GM12878 (cell line): Measurements from ENCODE around the gene OR2B6. TPM values are rescaled to one million over a fixed set of nuclear protein-coding genes. Genes with fewer than 3 reads are reported as not detected.

Experiments
- ATAC-seq: fragments of 200-7000 bp; cut with Tn5 transposase; 3 replicates; pipeline ENCODE4 v1.9.1; 2020; ENCODE audit warnings: mild to moderate bottlenecking, moderate library complexity
- BruUV-seq: library from RNA; stranded (reverse); fragments of 400-500 nt; replicated peaks from 2 replicates; lab custom pipeline; 2021; lab: Mats Ljungman, UMichigan
- CTCF ChIA-PET: fragments of 300-600 bp; sonication (Branson Sonifier 250); formaldehyde crosslinking; extraction: SDS; loops from one replicate; lab custom pipeline; 2021; ENCODE audit warnings: inconsistent platforms; lab: Yijun Ruan, JAX
- POLR2A ChIA-PET: fragments of 350-600 bp; formaldehyde crosslinking; extraction: SDS; loops from one replicate; lab custom pipeline; 2021; ENCODE audit warnings: inconsistent platforms; lab: Charles Lee
- RAD21 ChIA-PET: fragments of 300-600 bp; sonication (Branson Sonifier 250); formaldehyde crosslinking; loops from one replicate; lab custom pipeline; 2023; ENCODE audit warnings: antibody characterized with exemption; ENCODE audit not compliant: unreplicated experiment; lab: Charles Lee
- SMC1A ChIA-PET: fragments of 300-600 bp; sonication (Branson Sonifier 250); formaldehyde crosslinking; loops from one replicate; lab custom pipeline; 2023; ENCODE audit not compliant: unreplicated experiment, uncharacterized antibody; lab: Charles Lee
- DNase-seq: peaks from one replicate; pipeline ENCODE4 v3.0.0-alpha.2; 2011; ENCODE audit warnings: low read depth, low spot score
- FAIRE-seq: peaks from 3 replicates; lab custom pipeline; 2011; peaks lifted over from hg19 to GRCh38; lab: Jason Lieb, UNC
- H2AFZ ChIP-seq: 2 replicates; pipeline ENCODE4 v1.6.0; 2011; ENCODE audit warnings: low read depth, low read length, control low read depth; ENCODE audit not compliant: control insufficient read depth
- H3K27ac ChIP-seq: 2 replicates; pipeline ENCODE4 v1.5.1; 2011; ENCODE audit warnings: control low read depth; ENCODE audit not compliant: control insufficient read depth, insufficient read depth
- H3K27me3 ChIP-seq, 2 experiments: replicated peaks in 1 of 2; 2 replicates each; pipeline versions ENCODE4 v1.6.0 to v1.6.1; 2011; ENCODE audit warnings: low read length in 1 of 2; ENCODE audit not compliant: control insufficient read depth in 2 of 2, insufficient read depth in 2 of 2
- H3K36me3 ChIP-seq, 2 experiments: 2 replicates each; pipeline ENCODE4 v1.5.1; 2011; ENCODE audit warnings: low read length in 1 of 2; ENCODE audit not compliant: control insufficient read depth in 2 of 2, insufficient read depth in 2 of 2
- H3K4me1 ChIP-seq: 2 replicates; pipeline ENCODE4 v1.6.1; 2011; ENCODE audit warnings: mild to moderate bottlenecking, low read length, moderate library complexity, mixed read lengths; ENCODE audit not compliant: control insufficient read depth, insufficient read depth
- H3K4me2 ChIP-seq: 2 replicates; pipeline ENCODE4 v1.6.0; 2011; ENCODE audit warnings: control low read depth; ENCODE audit not compliant: control insufficient read depth, insufficient read depth
- H3K4me3 ChIP-seq: fragments of 200-600 bp; sonication (generic); 2 replicates; pipeline ENCODE4 v1.5.1; 2016
- H3K79me2 ChIP-seq: 2 replicates; pipeline ENCODE4 v1.6.0; 2011; ENCODE audit warnings: low read length; ENCODE audit not compliant: control insufficient read depth, insufficient read depth
- H3K9ac ChIP-seq: 2 replicates; pipeline ENCODE4 v1.8.0; 2011; ENCODE audit warnings: low read length, control low read depth, mixed read lengths; ENCODE audit not compliant: control insufficient read depth, insufficient read depth
- H3K9me3 ChIP-seq: replicated peaks from 3 replicates; pipeline ENCODE4 v1.5.1; 2011; ENCODE audit warnings: mild to moderate bottlenecking, low read length; ENCODE audit not compliant: control insufficient read depth, insufficient read depth
- H4K20me1 ChIP-seq: 2 replicates; pipeline ENCODE4 v1.6.0; 2011; ENCODE audit not compliant: control insufficient read depth, insufficient read depth
- BACH1 ChIP-seq: fragments of 450-650 bp; IDR thresholded peaks from 2 replicates; pipeline ENCODE4 v1.6.1; 2017; ENCODE audit warnings: mild to moderate bottlenecking, borderline replicate concordance
- EED ChIP-seq: sonication (generic); IDR thresholded peaks from 2 replicates; pipeline ENCODE4 v1.6.1; 2016; ENCODE audit warnings: antibody characterized with exemption, low read depth
- NFIC ChIP-seq: IDR thresholded peaks from 2 replicates; pipeline ENCODE4 v1.6.1; 2012; ENCODE audit warnings: low read depth, mild to moderate bottlenecking, inconsistent platforms, low read length, moderate library complexity
- NRF1 ChIP-seq: conservative IDR thresholded peaks from 2 replicates; pipeline ENCODE4 v1.6.1; 2011; ENCODE audit warnings: mild to moderate bottlenecking, low read depth, low read length, improper control_type of control experiment
- RB1 ChIP-seq: fragments of 450-650 bp; formaldehyde crosslinking; IDR thresholded peaks from 2 replicates; pipeline ENCODE4 v1.6.1; 2017; ENCODE audit warnings: mild to moderate bottlenecking, borderline replicate concordance
- RBBP5 ChIP-seq: fragments of 200-600 bp; sonication (generic); conservative IDR thresholded peaks from 2 replicates; pipeline ENCODE4 v1.6.1; 2016
- RUNX3 ChIP-seq: IDR thresholded peaks from 2 replicates; pipeline ENCODE4 v1.6.1; 2012; ENCODE audit warnings: low read length, inconsistent platforms
- SPI1 ChIP-seq: IDR thresholded peaks from 2 replicates; pipeline ENCODE4 v1.6.1; 2011; ENCODE audit warnings: low read depth, mild to moderate bottlenecking, low read length, moderate library complexity, borderline replicate concordance; ENCODE audit not compliant: insufficient read depth
- STAT3 ChIP-seq: IDR thresholded peaks from 2 replicates; pipeline ENCODE4 v1.6.1; 2011; ENCODE audit warnings: low read depth, low read length, improper control_type of control experiment
- ZNF207 ChIP-seq: fragments of 450-650 bp; IDR thresholded peaks from 2 replicates; pipeline ENCODE4 v1.6.1; 2014; ENCODE audit warnings: antibody characterized with exemption, mild to moderate bottlenecking, borderline replicate concordance
- ZNF622 ChIP-seq: fragments of 450-650 bp; IDR thresholded peaks from 2 replicates; pipeline ENCODE4 v1.6.1; 2017; ENCODE audit warnings: mild to moderate bottlenecking, inconsistent platforms
- WGBS: methylation state at CpG from one replicate; pipeline ENCODE4 v1.1.6; 2016; ENCODE audit warnings: low lambda C conversion rate; ENCODE audit not compliant: insufficient replicate concordance, insufficient coverage; ENCODE audit errors: missing lambda C conversion rate; 5-methylcytosine and 5-hydroxymethylcytosine counted together
- in situ Hi-C: fragments of 300-500 bp; cut with MboI; formaldehyde crosslinking; loops from 9 replicates; pipeline ENCODE4 v1.14.3; 2018; ENCODE audit warnings: mixed read lengths
- intact Hi-C: fragments of 100-400 bp; cut with micrococcal nuclease; formaldehyde crosslinking; loops from one replicate; pipeline ENCODE4 v1.14.2; 2022; ENCODE audit not compliant: unreplicated experiment
- polyA plus RNA-seq, 11 experiments: library from polyadenylated mRNA; depleted of rRNA in 4 of 11; unstranded in 6 of 11; stranded (reverse) in 5 of 11; fragments of >200 nt; fragmentation: Nextera tagmentation in 4 of 11; fragmentation: Illumina TruSeq in 1 of 11; extraction: Ambion mirVana in 4 of 11; extraction: Trizol in 1 of 11; gene quantifications; 1 replicate in 1 of 11; 2 replicates in 10 of 11; pipeline versions ENCODE4 v1.2.1 to v1.2.3, GENCODE V29; 2011 to 2016; ENCODE audit warnings: inconsistent platforms in 2 of 11, missing spikeins in 2 of 11, low read depth in 1 of 11
- total RNA-seq, 4 experiments: library from RNA; depleted of rRNA in 3 of 4; stranded (reverse); fragments of >200 nt in 3 of 4; fragmentation: Illumina TruSeq in 1 of 4; extraction: Trizol in 1 of 4; gene quantifications; 2 replicates each; pipeline versions ENCODE4 v1.2.1 to v1.2.3, GENCODE V29; 2013 to 2021
- TF ChIP-seq, protein P1 (sequence below): fragments of 450-650 bp; IDR thresholded peaks from 2 replicates; pipeline ENCODE4 v1.6.1; 2018; ENCODE audit warnings: borderline replicate concordance, mild to moderate bottlenecking; ENCODE audit not compliant: partially characterized antibody
- TF ChIP-seq, protein P2 (sequence below): IDR thresholded peaks from 2 replicates; pipeline ENCODE4 v1.6.1; 2012; ENCODE audit warnings: low read depth, low read length, improper control_type of control experiment

The OR2B6 gene
- total and polyA plus RNA-seq, 10 of the 15 experiments (the other 5 are each of a cell fraction or from before 2014, with no cell fraction given), result 0.29 to 10.3 (median 1.4) TPM; not detected in 1

DNA sequence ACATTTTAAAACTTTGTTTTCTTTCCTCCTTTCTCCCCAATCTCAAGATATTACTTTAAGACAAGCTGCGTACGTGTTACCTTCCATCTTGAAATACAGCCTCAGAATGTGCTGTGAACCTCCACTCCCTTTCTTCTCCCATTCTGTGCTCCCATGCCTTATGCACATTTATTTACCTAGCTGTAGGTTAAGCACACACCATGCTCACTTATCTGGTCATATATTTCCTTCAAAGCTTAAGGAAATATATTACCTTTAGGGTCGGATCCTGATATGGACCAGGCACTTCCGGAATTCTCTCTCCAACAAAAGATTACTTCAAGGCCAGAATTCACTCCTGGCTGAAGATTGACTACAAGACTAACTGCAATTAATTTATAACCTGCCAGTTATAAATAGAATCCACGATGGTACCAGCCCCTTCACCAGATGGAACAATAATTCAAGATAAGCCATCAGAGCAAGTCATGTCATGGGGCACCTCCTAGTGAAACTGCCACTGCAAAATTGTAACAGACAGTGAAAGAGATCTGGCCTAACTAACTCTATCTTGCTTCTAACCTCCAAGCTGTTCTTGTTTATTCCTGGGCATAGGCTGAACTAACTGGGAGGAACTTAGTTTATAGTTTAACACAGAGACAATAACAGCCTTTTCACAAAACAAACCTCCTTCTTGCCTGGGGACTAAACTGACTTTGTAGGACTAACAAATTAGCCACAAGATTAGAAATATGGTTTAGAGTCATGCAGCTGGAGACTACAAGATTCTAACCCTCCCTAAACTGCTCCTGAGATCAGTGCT, 47.5 kb downstream of the OR2B6 start (continued):
- TF ChIP-seq NFIC (no peak), ZNF622 (no peak), EED (no peak)
- TF ChIP-seq, protein P1, sequence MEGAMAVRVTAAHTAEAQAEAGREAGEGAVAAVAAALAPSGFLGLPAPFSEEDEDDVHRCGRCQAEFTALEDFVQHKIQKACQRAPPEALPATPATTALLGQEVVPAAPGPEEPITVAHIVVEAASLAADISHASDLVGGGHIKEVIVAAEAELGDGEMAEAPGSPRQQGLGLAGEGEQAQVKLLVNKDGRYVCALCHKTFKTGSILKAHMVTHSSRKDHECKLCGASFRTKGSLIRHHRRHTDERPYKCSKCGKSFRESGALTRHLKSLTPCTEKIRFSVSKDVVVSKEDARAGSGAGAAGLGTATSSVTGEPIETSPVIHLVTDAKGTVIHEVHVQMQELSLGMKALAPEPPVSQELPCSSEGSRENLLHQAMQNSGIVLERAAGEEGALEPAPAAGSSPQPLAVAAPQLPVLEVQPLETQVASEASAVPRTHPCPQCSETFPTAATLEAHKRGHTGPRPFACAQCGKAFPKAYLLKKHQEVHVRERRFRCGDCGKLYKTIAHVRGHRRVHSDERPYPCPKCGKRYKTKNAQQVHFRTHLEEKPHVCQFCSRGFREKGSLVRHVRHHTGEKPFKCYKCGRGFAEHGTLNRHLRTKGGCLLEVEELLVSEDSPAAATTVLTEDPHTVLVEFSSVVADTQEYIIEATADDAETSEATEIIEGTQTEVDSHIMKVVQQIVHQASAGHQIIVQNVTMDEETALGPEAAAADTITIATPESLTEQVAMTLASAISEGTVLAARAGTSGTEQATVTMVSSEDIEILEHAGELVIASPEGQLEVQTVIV, result no peak

GRCh38 chr6:28005152-28005890, 48.3 kb downstream of the OR2B6 start:
- H2AFZ ChIP-seq, result no peak overlapping the region
- RAD21 ChIA-PET, result no interaction called here
- FAIRE-seq, result no peak
- no peaks in the 10 kb centered on the region for H3K9me3 ChIP-seq
- DNase-seq, result no peak
- intact Hi-C loops (no loop called here), in situ Hi-C loops (no loop called here)
- H3K79me2 ChIP-seq, result no peaks in the 10 kb centered on the region
- SMC1A ChIA-PET, result no interaction called here
- no peaks in the 10 kb centered on the region for H3K27me3 ChIP-seq
- peaks cover 7% of the 10 kb centered on the region for H3K4me1 ChIP-seq
- H3K9ac ChIP-seq, result no peak overlapping the region
- 66% methylated on average over 5 of the region's 5 CpGs for WGBS
- H4K20me1 ChIP-seq, result no peaks in the 10 kb centered on the region
- H3K36me3 ChIP-seq, result no peaks in the 10 kb centered on the region
- no peak overlapping the region for H3K27ac ChIP-seq
- POLR2A ChIA-PET, result no interaction called here
- H3K4me2 ChIP-seq, result no peak overlapping the region
- no peak overlapping the region for H3K4me3 ChIP-seq
- CTCF ChIA-PET, result no interaction called here
- BruUV-seq, result no TSS peak
- no peak for TF ChIP-seq RB1
- TF ChIP-seq RUNX3, result no peak
- no peak for TF ChIP-seq STAT3
- TF ChIP-seq NRF1, result no peak
- no peak for TF ChIP-seq RBBP5
- no peak for TF ChIP-seq ZNF207
- TF ChIP-seq BACH1, result no peak
- TF ChIP-seq, protein P2, sequence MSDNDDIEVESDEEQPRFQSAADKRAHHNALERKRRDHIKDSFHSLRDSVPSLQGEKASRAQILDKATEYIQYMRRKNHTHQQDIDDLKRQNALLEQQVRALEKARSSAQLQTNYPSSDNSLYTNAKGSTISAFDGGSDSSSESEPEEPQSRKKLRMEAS, result no peak
- no peak for TF ChIP-seq SPI1
- ATAC-seq, result no peak
